ENCODE data around the gene MED12L. TPM values are rescaled to one million over a fixed set of nuclear protein-coding genes. Genes with fewer than 3 reads are reported as not detected.

Gene MED12L
- total and polyA plus RNA-seq, 9 of the 15 experiments (the other 6 are each of a cell fraction or from before 2014, with no cell fraction given) = not detected

GRCh38 chr3:151195826-151196225 is 110.4 kb downstream of the MED12L start:
- H3K9ac ChIP-seq (ENCODE audit: insufficient read depth in 1 of 2, low read depth in 2 of 2, low read length in 2 of 2) = no peak overlapping the region
- no peaks in the 10 kb centered on the region for H4K20me1 ChIP-seq (replicated peaks; ENCODE audit: control insufficient read depth, insufficient read depth, low read length)
- in situ Hi-C loops (cut with MboI) (no loop called here), intact Hi-C loops (cut with micrococcal nuclease) (no loop called here)
- no peaks in the 10 kb centered on the region for H3K9me1 ChIP-seq (ENCODE audit: control insufficient read depth, insufficient read depth, low read length)
- H3K4me1 ChIP-seq (replicated peaks in 1 of 2; ENCODE audit: control insufficient read depth in 2 of 2, insufficient read depth in 2 of 2, low read length in 2 of 2) = no peaks in the 10 kb centered on the region
- H3K36me3 ChIP-seq (ENCODE audit: control insufficient read depth, insufficient read depth, low read length) = no peaks in the 10 kb centered on the region
- no peak for FAIRE-seq
- H3K4me3 ChIP-seq = no peak overlapping the region
- H3K4me2 ChIP-seq (ENCODE audit: insufficient read depth, low read length) = no peak overlapping the region
- no peak for ATAC-seq
- ChIA-PET CTCF (ENCODE audit: low intra/inter-chr PET ratio) (no interaction called here), POLR2A (interaction anchor here (1.4 kb wide), 1 partner anchor 12 kb away, joined by 3 read pairs; no protein-coding TSS in a partner anchor)
- no peak overlapping the region for H3K27ac ChIP-seq (ENCODE audit: extremely low read depth, low read depth, low read length)
- no TSS peak for BruUV-seq (replicated peaks)
- peaks cover 4 to 6% of the 10 kb centered on the region in 2 experiments; a peak in 3 of 5 replicates for H3K27me3 ChIP-seq (ENCODE audit: control insufficient read depth in 2 of 2, insufficient read depth in 2 of 2, low read length in 2 of 2)
- H2AFZ ChIP-seq (ENCODE audit: low read depth, low read length) = no peak overlapping the region
- no peaks in the 10 kb centered on the region for H3K79me2 ChIP-seq (ENCODE audit: control insufficient read depth, insufficient read depth, low read length)
- WGBS (ENCODE audit: insufficient coverage, low coverage, missing lambda C conversion rate) = 0% methylated on average over 1 of the region's 1 CpG
- H3K9me3 ChIP-seq (replicated peaks; ENCODE audit: control insufficient read depth, insufficient read depth, low read depth, low read length) = no peaks in the 10 kb centered on the region
- DNase-seq (ENCODE audit: extremely low read depth in 1 of 4, low spot score in 3 of 4) = no peak
- TF ChIP-seq ZNF134 (CRISPR knock-in tag; conservative IDR thresholded peaks at IDR 0.05) (no peak), CBFB (CRISPR knock-in tag; IDR thresholded peaks at IDR 0.05) (no peak), PYGO2 (tag; IDR thresholded peaks at IDR 0.05) (no peak), ZNF780A (CRISPR knock-in tag; IDR thresholded peaks at IDR 0.05) (no peak), ADNP (tag; IDR thresholded peaks at IDR 0.05) (no peak), ZNF79 (CRISPR knock-in tag; IDR thresholded peaks at IDR 0.05; ENCODE audit: low read depth) (no peak), ZNF644 (tag; IDR thresholded peaks at IDR 0.05; ENCODE audit: low read depth) (no peak), ZNF655 (CRISPR knock-in tag; IDR thresholded peaks at IDR 0.05) (no peak)
- TF ChIP-seq, protein P1, sequence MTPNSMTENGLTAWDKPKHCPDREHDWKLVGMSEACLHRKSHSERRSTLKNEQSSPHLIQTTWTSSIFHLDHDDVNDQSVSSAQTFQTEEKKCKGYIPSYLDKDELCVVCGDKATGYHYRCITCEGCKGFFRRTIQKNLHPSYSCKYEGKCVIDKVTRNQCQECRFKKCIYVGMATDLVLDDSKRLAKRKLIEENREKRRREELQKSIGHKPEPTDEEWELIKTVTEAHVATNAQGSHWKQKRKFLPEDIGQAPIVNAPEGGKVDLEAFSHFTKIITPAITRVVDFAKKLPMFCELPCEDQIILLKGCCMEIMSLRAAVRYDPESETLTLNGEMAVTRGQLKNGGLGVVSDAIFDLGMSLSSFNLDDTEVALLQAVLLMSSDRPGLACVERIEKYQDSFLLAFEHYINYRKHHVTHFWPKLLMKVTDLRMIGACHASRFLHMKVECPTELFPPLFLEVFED (CRISPR knock-in tag; conservative IDR thresholded peaks at IDR 0.05) = no peak
- TF ChIP-seq, protein P2, sequence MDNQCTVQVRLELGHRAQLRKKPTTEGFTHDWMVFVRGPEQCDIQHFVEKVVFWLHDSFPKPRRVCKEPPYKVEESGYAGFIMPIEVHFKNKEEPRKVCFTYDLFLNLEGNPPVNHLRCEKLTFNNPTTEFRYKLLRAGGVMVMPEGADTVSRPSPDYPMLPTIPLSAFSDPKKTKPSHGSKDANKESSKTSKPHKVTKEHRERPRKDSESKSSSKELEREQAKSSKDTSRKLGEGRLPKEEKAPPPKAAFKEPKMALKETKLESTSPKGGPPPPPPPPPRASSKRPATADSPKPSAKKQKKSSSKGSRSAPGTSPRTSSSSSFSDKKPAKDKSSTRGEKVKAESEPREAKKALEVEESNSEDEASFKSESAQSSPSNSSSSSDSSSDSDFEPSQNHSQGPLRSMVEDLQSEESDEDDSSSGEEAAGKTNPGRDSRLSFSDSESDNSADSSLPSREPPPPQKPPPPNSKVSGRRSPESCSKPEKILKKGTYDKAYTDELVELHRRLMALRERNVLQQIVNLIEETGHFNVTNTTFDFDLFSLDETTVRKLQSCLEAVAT (IDR thresholded peaks at IDR 0.05) = no peak

Data from K562 (cell line).